NT2/D1 (cell line): ENCODE results near the gene SEPSECS.

Source experiments
- DNase-seq: peaks from one replicate; pipeline ENCODE4 v3.0.0-alpha.2; 2011; ENCODE audit warnings: low read depth, low spot score
- H3K27me3 ChIP-seq: 2 replicates; pipeline ENCODE4 v1.6.0; 2011; ENCODE audit warnings: mild to moderate bottlenecking; ENCODE audit not compliant: insufficient read length, insufficient read depth
- H3K36me3 ChIP-seq: 2 replicates; pipeline ENCODE4 v1.6.1; 2011; ENCODE audit warnings: mild to moderate bottlenecking, low read length, mixed read lengths; ENCODE audit not compliant: insufficient read depth, insufficient read length
- H3K4me1 ChIP-seq: 2 replicates; pipeline ENCODE4 v1.5.1; 2011; ENCODE audit not compliant: insufficient read depth, insufficient read length
- H3K4me3 ChIP-seq: 2 replicates; pipeline ENCODE4 v1.5.1; 2011; ENCODE audit warnings: low read depth; ENCODE audit not compliant: insufficient read length
- H3K9ac ChIP-seq: 2 replicates; pipeline ENCODE4 v1.6.0; 2011; ENCODE audit warnings: low read depth; ENCODE audit not compliant: insufficient read length
- H3K9me3 ChIP-seq: 2 replicates; pipeline ENCODE4 v1.5.1; 2011; ENCODE audit warnings: mild to moderate bottlenecking, low read length; ENCODE audit not compliant: insufficient read depth
- SUZ12 ChIP-seq: IDR thresholded peaks from 2 replicates; pipeline ENCODE4 v1.6.1; 2011; ENCODE audit not compliant: insufficient read length, insufficient read depth; ENCODE audit errors: extremely low read depth
- YY1 ChIP-seq: IDR thresholded peaks from 2 replicates; pipeline ENCODE4 v1.6.1; 2011; ENCODE audit not compliant: insufficient read length, insufficient read depth
- ZNF274 ChIP-seq: IDR thresholded peaks from 2 replicates; pipeline ENCODE4 v1.6.1; 2011; ENCODE audit warnings: mild to moderate bottlenecking, low read depth, low read length

SEPSECS gene

GRCh38 chr4:25117274-25117673, 43.0 kb downstream of the SEPSECS start:
- no peaks in the 10 kb centered on the region for H3K9me3 ChIP-seq
- H3K27me3 ChIP-seq: no peaks in the 10 kb centered on the region
- TF ChIP-seq ZNF274 (no peak), YY1 (no peak), SUZ12 (no peak)
- no peak overlapping the region for H3K4me3 ChIP-seq
- no peaks in the 10 kb centered on the region for H3K36me3 ChIP-seq
- no peak for DNase-seq
- H3K4me1 ChIP-seq: no peaks in the 10 kb centered on the region
- H3K9ac ChIP-seq: no peak overlapping the region

- Histone ChIP-seq H3K4me1 (no peaks in the 10 kb centered on the region), H3K27me3 (no peaks in the 10 kb centered on the region), H3K36me3 (no peaks in the 10 kb centered on the region), H3K4me3 (no peak overlapping the region), H3K9me3 (no peaks in the 10 kb centered on the region), H3K9ac (no peak overlapping the region)
- no peak for DNase-seq
- no peak for TF ChIP-seq SUZ12
- TF ChIP-seq ZNF274: no peak
- no peak for TF ChIP-seq YY1
These were observed 46.0 kb downstream of the SEPSECS start for GRCh38 chr4:25113915-25114904.

- Histone ChIP-seq H3K9ac (no peak overlapping the region), H3K27me3 (no peaks in the 10 kb centered on the region), H3K4me3 (no peak overlapping the region), H3K9me3 (no peaks in the 10 kb centered on the region), H3K36me3 (no peaks in the 10 kb centered on the region), H3K4me1 (no peaks in the 10 kb centered on the region)
- no peak for TF ChIP-seq YY1
- TF ChIP-seq ZNF274: no peak
- no peak for TF ChIP-seq SUZ12
- DNase-seq: no peak
These were observed 47.3 kb downstream of the SEPSECS start for GRCh38 chr4:25112995-25113380.

- H3K9ac ChIP-seq: no peak overlapping the region
- no peak for TF ChIP-seq YY1
- TF ChIP-seq ZNF274: no peak
- no peak for TF ChIP-seq SUZ12
- H3K9me3 ChIP-seq: no peaks in the 10 kb centered on the region
- no peaks in the 10 kb centered on the region for H3K27me3 ChIP-seq
- H3K36me3 ChIP-seq: no peaks in the 10 kb centered on the region
- H3K4me1 ChIP-seq: no peaks in the 10 kb centered on the region
- no peak for DNase-seq
- H3K4me3 ChIP-seq: no peak overlapping the region
These were observed 47.8 kb downstream of the SEPSECS start for GRCh38 chr4:25112366-25112994.

GRCh38 chr4:25111648-25112196, 48.5 kb downstream of the SEPSECS start:
- no peak for TF ChIP-seq SUZ12
- no peak for TF ChIP-seq YY1
- no peak for TF ChIP-seq ZNF274
- DNase-seq: no peak
- H3K36me3 ChIP-seq: no peaks in the 10 kb centered on the region
- no peaks in the 10 kb centered on the region for H3K4me1 ChIP-seq
- no peak overlapping the region for H3K9ac ChIP-seq
- H3K4me3 ChIP-seq: no peak overlapping the region
- H3K9me3 ChIP-seq: no peaks in the 10 kb centered on the region
- H3K27me3 ChIP-seq: no peaks in the 10 kb centered on the region

GRCh38 chr4:25110527-25111329, 49.5 kb downstream of the SEPSECS start:
- Histone ChIP-seq H3K4me1 (no peaks in the 10 kb centered on the region), H3K9ac (no peak overlapping the region), H3K9me3 (no peaks in the 10 kb centered on the region), H3K4me3 (no peak overlapping the region), H3K27me3 (no peaks in the 10 kb centered on the region), H3K36me3 (no peaks in the 10 kb centered on the region)
- TF ChIP-seq ZNF274: no peak
- no peak for TF ChIP-seq YY1
- no peak for TF ChIP-seq SUZ12
- DNase-seq: no peak
